Neural progenitor cell (in vitro differentiated cells): ENCODE measurements around the gene SSTR5.

Source experiments
- CTCF ChIP-seq: fragments of 200-600 bp; sonication (generic); IDR thresholded peaks from 2 replicates; pipeline ENCODE4 v1.5.1; 2017; ENCODE audit warnings: antibody characterized with exemption, mild to moderate bottlenecking
- EZH2 ChIP-seq: fragments of 200-600 bp; sonication (generic); IDR thresholded peaks from 2 replicates; pipeline ENCODE4 v1.6.1; 2017; ENCODE audit warnings: antibody characterized with exemption, mild to moderate bottlenecking, moderate library complexity
- EZH2phosphoT487 ChIP-seq: fragments of 200-600 bp; sonication (generic); IDR thresholded peaks from 2 replicates; pipeline ENCODE4 v1.6.1; 2017; ENCODE audit warnings: antibody characterized with exemption

- TF ChIP-seq CTCF (no peak), EZH2 (no peak), EZH2phosphoT487 (no peak)
Observed at GRCh38 chr16:1101133-1101532, 28.6 kb downstream of the SSTR5 start.
